ENCODE results near the gene C16orf89. TPM values are rescaled to one million over a fixed set of nuclear protein-coding genes. Genes with fewer than 3 reads are reported as not detected.
A peak's percentile ranks its signal among the peaks of the same experiment; 100 is the strongest.

C16orf89 gene
- total and polyA plus RNA-seq, 10 of the 15 experiments (the other 5 are each of a cell fraction or from before 2014, with no cell fraction given): not detected

DNA sequence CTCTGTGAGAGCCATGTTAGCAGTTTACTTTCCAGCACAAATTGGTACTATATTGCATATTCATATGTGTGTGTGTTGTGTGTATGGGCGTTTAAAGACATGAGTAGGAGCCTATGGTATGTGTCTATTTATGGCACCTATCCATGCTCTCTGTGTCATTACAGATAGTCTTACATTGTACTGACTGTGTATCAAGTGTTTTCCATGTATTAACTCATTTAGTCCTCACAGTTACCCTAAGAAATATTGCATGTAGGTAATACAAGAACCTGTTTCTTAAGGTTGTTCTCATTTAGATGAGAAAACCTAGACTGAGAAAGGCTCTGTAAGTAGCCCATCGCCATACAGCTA, 7.5 kb upstream of the C16orf89 start:
- H2AFZ ChIP-seq (ENCODE audit: control insufficient read depth, low read depth, low read length): no peak overlapping the region
- no peak for ATAC-seq
- ChIA-PET CTCF (interaction anchor here (0.7 to 2.0 kb wide), 3 partner anchors 12 to 39 kb away, joined by 3 to 8 read pairs (median 4); partner anchors contain the start of gene NAGPA), RAD21 (ENCODE audit: unreplicated experiment) (no interaction called here), POLR2A (no interaction called here), SMC1A (ENCODE audit: uncharacterized antibody, unreplicated experiment) (interaction anchor here (0.7 to 1.7 kb wide), 3 partner anchors 9 to 413 kb away, joined by 3 to 6 read pairs (median 3); no protein-coding TSS in a partner anchor)
- no peak for FAIRE-seq
- intact Hi-C loops (cut with micrococcal nuclease; ENCODE audit: unreplicated experiment): no loop called here
- no peak overlapping the region for H3K4me3 ChIP-seq
- H3K4me2 ChIP-seq (ENCODE audit: control insufficient read depth, insufficient read depth): peak overlapping the region; percentile 69
- H3K4me1 ChIP-seq (ENCODE audit: control insufficient read depth, insufficient read depth, low read length): peaks cover 10% of the 10 kb centered on the region
- H4K20me1 ChIP-seq (ENCODE audit: control insufficient read depth, insufficient read depth): no peaks in the 10 kb centered on the region
- H3K36me3 ChIP-seq (ENCODE audit: control insufficient read depth in 2 of 2, insufficient read depth in 2 of 2, low read length in 1 of 2): peaks cover 5% of the 10 kb centered on the region in 2 experiments; a peak in 3 of 4 replicates
- no peaks in the 10 kb centered on the region for H3K27me3 ChIP-seq (replicated peaks in 1 of 2; ENCODE audit: control insufficient read depth in 2 of 2, insufficient read depth in 2 of 2, low read length in 1 of 2)
- no peak for DNase-seq (ENCODE audit: low read depth, low spot score)
- H3K27ac ChIP-seq (ENCODE audit: control insufficient read depth, insufficient read depth): no peak overlapping the region
- no peaks in the 10 kb centered on the region; the same call in 2 of the 3 replicates for H3K9me3 ChIP-seq (replicated peaks; ENCODE audit: control insufficient read depth, insufficient read depth, low read length)
- in situ Hi-C loops (cut with MboI): no loop called here
- BruUV-seq (replicated peaks): no TSS peak
- 95% methylated on average over 2 of the region's 2 CpGs for WGBS (ENCODE audit: insufficient coverage, insufficient replicate concordance, low lambda C conversion rate, missing lambda C conversion rate)
- no peak overlapping the region; the same call in 1 of the 2 replicates for H3K9ac ChIP-seq (ENCODE audit: control insufficient read depth, insufficient read depth, low read length)
- TF ChIP-seq E2F4 (IDR thresholded peaks at IDR 0.05; ENCODE audit: low read depth, low read length) (no peak), USF1 (IDR thresholded peaks at IDR 0.05; ENCODE audit: borderline replicate concordance, extremely low read length, insufficient read depth, low read depth, low read length) (no peak), ZBTB11 (CRISPR knock-in tag; IDR thresholded peaks at IDR 0.05) (no peak), HDGF (IDR thresholded peaks at IDR 0.05) (no peak), RELA (IDR thresholded peaks at IDR 0.05; ENCODE audit: borderline replicate concordance, partially characterized antibody) (no peak), CBFB (IDR thresholded peaks at IDR 0.05; ENCODE audit: low read depth) (no peak), ZNF217 (IDR thresholded peaks at IDR 0.05) (no peak), NR2F1 (conservative IDR thresholded peaks at IDR 0.05) (no peak), MEF2A (IDR thresholded peaks at IDR 0.05; ENCODE audit: insufficient read depth, low read depth, low read length) (no peak)
- TF ChIP-seq, protein P1, sequence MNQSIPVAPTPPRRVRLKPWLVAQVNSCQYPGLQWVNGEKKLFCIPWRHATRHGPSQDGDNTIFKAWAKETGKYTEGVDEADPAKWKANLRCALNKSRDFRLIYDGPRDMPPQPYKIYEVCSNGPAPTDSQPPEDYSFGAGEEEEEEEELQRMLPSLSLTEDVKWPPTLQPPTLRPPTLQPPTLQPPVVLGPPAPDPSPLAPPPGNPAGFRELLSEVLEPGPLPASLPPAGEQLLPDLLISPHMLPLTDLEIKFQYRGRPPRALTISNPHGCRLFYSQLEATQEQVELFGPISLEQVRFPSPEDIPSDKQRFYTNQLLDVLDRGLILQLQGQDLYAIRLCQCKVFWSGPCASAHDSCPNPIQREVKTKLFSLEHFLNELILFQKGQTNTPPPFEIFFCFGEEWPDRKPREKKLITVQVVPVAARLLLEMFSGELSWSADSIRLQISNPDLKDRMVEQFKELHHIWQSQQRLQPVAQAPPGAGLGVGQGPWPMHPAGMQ (IDR thresholded peaks at IDR 0.05; ENCODE audit: borderline replicate concordance): no peak
- TF ChIP-seq, protein P2, sequence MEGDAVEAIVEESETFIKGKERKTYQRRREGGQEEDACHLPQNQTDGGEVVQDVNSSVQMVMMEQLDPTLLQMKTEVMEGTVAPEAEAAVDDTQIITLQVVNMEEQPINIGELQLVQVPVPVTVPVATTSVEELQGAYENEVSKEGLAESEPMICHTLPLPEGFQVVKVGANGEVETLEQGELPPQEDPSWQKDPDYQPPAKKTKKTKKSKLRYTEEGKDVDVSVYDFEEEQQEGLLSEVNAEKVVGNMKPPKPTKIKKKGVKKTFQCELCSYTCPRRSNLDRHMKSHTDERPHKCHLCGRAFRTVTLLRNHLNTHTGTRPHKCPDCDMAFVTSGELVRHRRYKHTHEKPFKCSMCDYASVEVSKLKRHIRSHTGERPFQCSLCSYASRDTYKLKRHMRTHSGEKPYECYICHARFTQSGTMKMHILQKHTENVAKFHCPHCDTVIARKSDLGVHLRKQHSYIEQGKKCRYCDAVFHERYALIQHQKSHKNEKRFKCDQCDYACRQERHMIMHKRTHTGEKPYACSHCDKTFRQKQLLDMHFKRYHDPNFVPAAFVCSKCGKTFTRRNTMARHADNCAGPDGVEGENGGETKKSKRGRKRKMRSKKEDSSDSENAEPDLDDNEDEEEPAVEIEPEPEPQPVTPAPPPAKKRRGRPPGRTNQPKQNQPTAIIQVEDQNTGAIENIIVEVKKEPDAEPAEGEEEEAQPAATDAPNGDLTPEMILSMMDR (IDR thresholded peaks at IDR 0.05 in 2 of 3, conservative IDR thresholded peaks at IDR 0.05 in 1 of 3; ENCODE audit: control insufficient read depth in 2 of 3, extremely low read depth in 1 of 3, insufficient read depth in 1 of 3, low read depth in 3 of 3, low read length in 3 of 3): no peak
- TF ChIP-seq, protein P3, sequence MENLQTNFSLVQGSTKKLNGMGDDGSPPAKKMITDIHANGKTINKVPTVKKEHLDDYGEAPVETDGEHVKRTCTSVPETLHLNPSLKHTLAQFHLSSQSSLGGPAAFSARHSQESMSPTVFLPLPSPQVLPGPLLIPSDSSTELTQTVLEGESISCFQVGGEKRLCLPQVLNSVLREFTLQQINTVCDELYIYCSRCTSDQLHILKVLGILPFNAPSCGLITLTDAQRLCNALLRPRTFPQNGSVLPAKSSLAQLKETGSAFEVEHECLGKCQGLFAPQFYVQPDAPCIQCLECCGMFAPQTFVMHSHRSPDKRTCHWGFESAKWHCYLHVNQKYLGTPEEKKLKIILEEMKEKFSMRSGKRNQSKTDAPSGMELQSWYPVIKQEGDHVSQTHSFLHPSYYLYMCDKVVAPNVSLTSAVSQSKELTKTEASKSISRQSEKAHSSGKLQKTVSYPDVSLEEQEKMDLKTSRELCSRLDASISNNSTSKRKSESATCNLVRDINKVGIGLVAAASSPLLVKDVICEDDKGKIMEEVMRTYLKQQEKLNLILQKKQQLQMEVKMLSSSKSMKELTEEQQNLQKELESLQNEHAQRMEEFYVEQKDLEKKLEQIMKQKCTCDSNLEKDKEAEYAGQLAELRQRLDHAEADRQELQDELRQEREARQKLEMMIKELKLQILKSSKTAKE (IDR thresholded peaks at IDR 0.05; ENCODE audit: low read depth, poor library complexity, severe bottlenecking): no peak
- peaks cover 10% of the 10 kb centered on the region for H3K79me2 ChIP-seq (ENCODE audit: control insufficient read depth, insufficient read depth, low read length)

Measured in GM12878 (cell line).